ENCODE results near the gene ITPK1.

- TF ChIP-seq, protein P1, sequence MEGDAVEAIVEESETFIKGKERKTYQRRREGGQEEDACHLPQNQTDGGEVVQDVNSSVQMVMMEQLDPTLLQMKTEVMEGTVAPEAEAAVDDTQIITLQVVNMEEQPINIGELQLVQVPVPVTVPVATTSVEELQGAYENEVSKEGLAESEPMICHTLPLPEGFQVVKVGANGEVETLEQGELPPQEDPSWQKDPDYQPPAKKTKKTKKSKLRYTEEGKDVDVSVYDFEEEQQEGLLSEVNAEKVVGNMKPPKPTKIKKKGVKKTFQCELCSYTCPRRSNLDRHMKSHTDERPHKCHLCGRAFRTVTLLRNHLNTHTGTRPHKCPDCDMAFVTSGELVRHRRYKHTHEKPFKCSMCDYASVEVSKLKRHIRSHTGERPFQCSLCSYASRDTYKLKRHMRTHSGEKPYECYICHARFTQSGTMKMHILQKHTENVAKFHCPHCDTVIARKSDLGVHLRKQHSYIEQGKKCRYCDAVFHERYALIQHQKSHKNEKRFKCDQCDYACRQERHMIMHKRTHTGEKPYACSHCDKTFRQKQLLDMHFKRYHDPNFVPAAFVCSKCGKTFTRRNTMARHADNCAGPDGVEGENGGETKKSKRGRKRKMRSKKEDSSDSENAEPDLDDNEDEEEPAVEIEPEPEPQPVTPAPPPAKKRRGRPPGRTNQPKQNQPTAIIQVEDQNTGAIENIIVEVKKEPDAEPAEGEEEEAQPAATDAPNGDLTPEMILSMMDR (IDR thresholded peaks at IDR 0.05): no peak
- TF ChIP-seq MXI1 (IDR thresholded peaks at IDR 0.05; ENCODE audit: low read depth, low read length): peak; percentile 12; the same call in 1 of the 2 replicates
- TF ChIP-seq EZH2phosphoT487 (IDR thresholded peaks at IDR 0.05; ENCODE audit: borderline replicate concordance, low read depth): no peak
- TF ChIP-seq, protein P2, sequence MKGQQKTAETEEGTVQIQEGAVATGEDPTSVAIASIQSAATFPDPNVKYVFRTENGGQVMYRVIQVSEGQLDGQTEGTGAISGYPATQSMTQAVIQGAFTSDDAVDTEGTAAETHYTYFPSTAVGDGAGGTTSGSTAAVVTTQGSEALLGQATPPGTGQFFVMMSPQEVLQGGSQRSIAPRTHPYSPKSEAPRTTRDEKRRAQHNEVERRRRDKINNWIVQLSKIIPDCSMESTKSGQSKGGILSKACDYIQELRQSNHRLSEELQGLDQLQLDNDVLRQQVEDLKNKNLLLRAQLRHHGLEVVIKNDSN (IDR thresholded peaks at IDR 0.05; ENCODE audit: borderline replicate concordance, low read depth): no peak
- TF ChIP-seq TAF1 (IDR thresholded peaks at IDR 0.05; ENCODE audit: borderline replicate concordance, low read depth, low read length): no peak
- no peak for TF ChIP-seq EP300 (IDR thresholded peaks at IDR 0.05; ENCODE audit: borderline replicate concordance in 1 of 2, low read depth in 1 of 2, low read length in 1 of 2)
- TF ChIP-seq GATA2 (CRISPR knock-in tag; IDR thresholded peaks at IDR 0.05): no peak
- TF ChIP-seq, protein P3, sequence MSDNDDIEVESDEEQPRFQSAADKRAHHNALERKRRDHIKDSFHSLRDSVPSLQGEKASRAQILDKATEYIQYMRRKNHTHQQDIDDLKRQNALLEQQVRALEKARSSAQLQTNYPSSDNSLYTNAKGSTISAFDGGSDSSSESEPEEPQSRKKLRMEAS (IDR thresholded peaks at IDR 0.05; ENCODE audit: low read depth): no peak
- no peak for TF ChIP-seq RFX5 (IDR thresholded peaks at IDR 0.05; ENCODE audit: low read length)
- TF ChIP-seq, protein P4, sequence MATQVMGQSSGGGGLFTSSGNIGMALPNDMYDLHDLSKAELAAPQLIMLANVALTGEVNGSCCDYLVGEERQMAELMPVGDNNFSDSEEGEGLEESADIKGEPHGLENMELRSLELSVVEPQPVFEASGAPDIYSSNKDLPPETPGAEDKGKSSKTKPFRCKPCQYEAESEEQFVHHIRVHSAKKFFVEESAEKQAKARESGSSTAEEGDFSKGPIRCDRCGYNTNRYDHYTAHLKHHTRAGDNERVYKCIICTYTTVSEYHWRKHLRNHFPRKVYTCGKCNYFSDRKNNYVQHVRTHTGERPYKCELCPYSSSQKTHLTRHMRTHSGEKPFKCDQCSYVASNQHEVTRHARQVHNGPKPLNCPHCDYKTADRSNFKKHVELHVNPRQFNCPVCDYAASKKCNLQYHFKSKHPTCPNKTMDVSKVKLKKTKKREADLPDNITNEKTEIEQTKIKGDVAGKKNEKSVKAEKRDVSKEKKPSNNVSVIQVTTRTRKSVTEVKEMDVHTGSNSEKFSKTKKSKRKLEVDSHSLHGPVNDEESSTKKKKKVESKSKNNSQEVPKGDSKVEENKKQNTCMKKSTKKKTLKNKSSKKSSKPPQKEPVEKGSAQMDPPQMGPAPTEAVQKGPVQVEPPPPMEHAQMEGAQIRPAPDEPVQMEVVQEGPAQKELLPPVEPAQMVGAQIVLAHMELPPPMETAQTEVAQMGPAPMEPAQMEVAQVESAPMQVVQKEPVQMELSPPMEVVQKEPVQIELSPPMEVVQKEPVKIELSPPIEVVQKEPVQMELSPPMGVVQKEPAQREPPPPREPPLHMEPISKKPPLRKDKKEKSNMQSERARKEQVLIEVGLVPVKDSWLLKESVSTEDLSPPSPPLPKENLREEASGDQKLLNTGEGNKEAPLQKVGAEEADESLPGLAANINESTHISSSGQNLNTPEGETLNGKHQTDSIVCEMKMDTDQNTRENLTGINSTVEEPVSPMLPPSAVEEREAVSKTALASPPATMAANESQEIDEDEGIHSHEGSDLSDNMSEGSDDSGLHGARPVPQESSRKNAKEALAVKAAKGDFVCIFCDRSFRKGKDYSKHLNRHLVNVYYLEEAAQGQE (IDR thresholded peaks at IDR 0.05; ENCODE audit: low read depth, low read length): no peak
- no peak for TF ChIP-seq FOXM1 (IDR thresholded peaks at IDR 0.05; ENCODE audit: low read depth)
Observed at GRCh38 chr14:92925446-92925845, 190.3 kb downstream of the ITPK1 start.

Data from SK-N-SH (cell line).